Measurements from ENCODE around the gene MAP7D3. TPM values are rescaled to one million over a fixed set of nuclear protein-coding genes. Genes with fewer than 3 reads are reported as not detected.

MAP7D3 gene
- total RNA-seq, 1 experiment from 2014 or later, result 18.0 TPM

GRCh38 chrX:136183172-136183571 lies 68.0 kb downstream of the MAP7D3 start:
- no peak overlapping the region for H3K27ac Mint-ChIP-seq (ENCODE audit: low read depth, unreplicated experiment)
- H3K36me3 Mint-ChIP-seq (ENCODE audit: insufficient read depth, unreplicated experiment), result no peaks in the 10 kb centered on the region
- BruUV-seq (replicated peaks), result no TSS peak

GRCh38 chrX:136182414-136182813 lies 68.8 kb downstream of the MAP7D3 start:
- BruUV-seq (replicated peaks), result no TSS peak
- Mint-ChIP-seq H3K27ac (ENCODE audit: low read depth, unreplicated experiment) (no peak overlapping the region), H3K27me3 (ENCODE audit: insufficient read depth, unreplicated experiment) (peaks cover 49% of the 10 kb centered on the region), H3K9me3 (ENCODE audit: unreplicated experiment) (no peaks in the 10 kb centered on the region), H3K4me3 (ENCODE audit: unreplicated experiment) (no peak overlapping the region), H3K36me3 (ENCODE audit: insufficient read depth, unreplicated experiment) (no peaks in the 10 kb centered on the region), H3K4me1 (ENCODE audit: insufficient read depth, unreplicated experiment) (peaks cover 5% of the 10 kb centered on the region)
- no peak for DNase-seq (ENCODE audit: unreplicated experiment)
- TF ChIP-seq CTCF (IDR thresholded peaks at IDR 0.05; ENCODE audit: unreplicated experiment), result no peak
- POLR2A ChIA-PET, result no interaction called here
- CTCF ChIA-PET, result no interaction called here
- intact Hi-C loops (cut with micrococcal nuclease), result no loop called here

More at GRCh38 chrX:136183172-136183571, 68.0 kb downstream of the MAP7D3 start:
- POLR2A ChIA-PET, result no interaction called here
- peaks cover 49% of the 10 kb centered on the region for H3K27me3 Mint-ChIP-seq (ENCODE audit: insufficient read depth, unreplicated experiment)
- TF ChIP-seq CTCF (IDR thresholded peaks at IDR 0.05; ENCODE audit: unreplicated experiment), result no peak
- intact Hi-C loops (cut with micrococcal nuclease), result no loop called here
- DNase-seq (ENCODE audit: unreplicated experiment), result no peak
- no peaks in the 10 kb centered on the region for H3K9me3 Mint-ChIP-seq (ENCODE audit: unreplicated experiment)
- no peak overlapping the region for H3K4me3 Mint-ChIP-seq (ENCODE audit: unreplicated experiment)
- H3K4me1 Mint-ChIP-seq (ENCODE audit: insufficient read depth, unreplicated experiment), result peaks cover 5% of the 10 kb centered on the region
- CTCF ChIA-PET, result no interaction called here

GRCh38 chrX:136179133-136179532 lies 72.1 kb downstream of the MAP7D3 start:
- H3K36me3 Mint-ChIP-seq (ENCODE audit: insufficient read depth, unreplicated experiment), result no peaks in the 10 kb centered on the region
- no TSS peak for BruUV-seq (replicated peaks)
- intact Hi-C loops (cut with micrococcal nuclease), result no loop called here
- H3K4me3 Mint-ChIP-seq (ENCODE audit: unreplicated experiment), result no peak overlapping the region
- no peak for TF ChIP-seq CTCF (IDR thresholded peaks at IDR 0.05; ENCODE audit: unreplicated experiment)
- H3K4me1 Mint-ChIP-seq (ENCODE audit: insufficient read depth, unreplicated experiment), result peaks cover 17% of the 10 kb centered on the region
- no peaks in the 10 kb centered on the region for H3K9me3 Mint-ChIP-seq (ENCODE audit: unreplicated experiment)
- no peak overlapping the region for H3K27ac Mint-ChIP-seq (ENCODE audit: low read depth, unreplicated experiment)
- H3K27me3 Mint-ChIP-seq (ENCODE audit: insufficient read depth, unreplicated experiment), result peaks cover 37% of the 10 kb centered on the region
- ChIA-PET POLR2A (no interaction called here), CTCF (no interaction called here)
- DNase-seq (ENCODE audit: unreplicated experiment), result no peak

- no TSS peak for BruUV-seq (replicated peaks)
- CTCF ChIA-PET, result interaction anchor here (1.0 to 1.8 kb wide), 3 partner anchors 12 to 148 kb away, joined by 4 to 7 read pairs (median 5); no protein-coding TSS in a partner anchor
- H3K9me3 Mint-ChIP-seq (ENCODE audit: unreplicated experiment), result no peaks in the 10 kb centered on the region
- intact Hi-C loops (cut with micrococcal nuclease), result no loop called here
- TF ChIP-seq CTCF (IDR thresholded peaks at IDR 0.05; ENCODE audit: unreplicated experiment), result no peak
- POLR2A ChIA-PET, result interaction anchor here (1.1 to 1.8 kb wide), 4 partner anchors 11 to 24 kb away, joined by 3 to 9 read pairs (median 3); no protein-coding TSS in a partner anchor
- peak overlapping the region; percentile 91 for H3K27ac Mint-ChIP-seq (ENCODE audit: low read depth, unreplicated experiment)
- DNase-seq (ENCODE audit: unreplicated experiment), result peak; percentile 79
- peaks cover 24% of the 10 kb centered on the region for H3K27me3 Mint-ChIP-seq (ENCODE audit: insufficient read depth, unreplicated experiment)
- peak overlapping the region; percentile 3 for H3K4me3 Mint-ChIP-seq (ENCODE audit: unreplicated experiment)
- no peaks in the 10 kb centered on the region for H3K36me3 Mint-ChIP-seq (ENCODE audit: insufficient read depth, unreplicated experiment)
- H3K4me1 Mint-ChIP-seq (ENCODE audit: insufficient read depth, unreplicated experiment), result peaks cover 12% of the 10 kb centered on the region
Measured at GRCh38 chrX:136176399-136176825, 74.8 kb downstream of the MAP7D3 start.
